ENCODE measurements around the gene AIMP1. TPM values are rescaled to one million over a fixed set of nuclear protein-coding genes. Genes with fewer than 3 reads are reported as not detected.
A peak's percentile ranks its signal among the peaks of the same experiment; 100 is the strongest.
"Not testable (repeated sequence)": the region's sequence is repeated elsewhere in the genome, so short reads cannot be mapped to it uniquely, and the experiment has no call there.

AIMP1 gene
- total RNA-seq, 1 experiment from 2014 or later, result 60.4 TPM

DNA sequence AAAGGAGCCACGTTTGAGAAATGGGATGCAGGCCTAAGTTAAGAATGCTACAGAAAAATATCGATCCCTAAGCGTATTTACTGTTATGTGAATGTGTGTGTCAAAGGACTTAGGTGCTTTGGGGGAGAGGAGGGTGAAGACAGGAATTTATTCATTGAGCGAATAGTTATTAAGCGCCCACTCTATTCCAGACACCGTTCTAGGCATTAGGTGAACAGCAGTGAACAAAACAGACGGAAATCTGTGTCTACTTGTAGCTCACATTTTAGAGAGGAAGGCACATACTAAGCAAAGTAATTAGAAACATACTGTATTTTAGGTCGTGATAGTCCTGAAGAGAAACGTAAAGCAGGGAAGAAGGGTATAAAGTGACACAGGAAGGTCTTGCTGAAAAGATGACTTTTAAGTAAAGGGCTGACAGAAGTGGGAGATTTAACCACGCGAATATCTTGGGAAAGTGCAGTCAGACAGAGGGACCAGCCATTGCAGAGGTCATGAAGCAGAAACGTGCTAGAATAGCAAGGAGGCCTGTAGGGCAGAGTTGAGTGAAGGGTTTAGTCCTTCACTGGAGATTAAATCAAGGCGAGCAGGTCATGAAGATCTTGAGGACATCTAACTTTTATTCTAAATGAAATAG, 541 bp downstream of the AIMP1 start:
- Mint-ChIP-seq H3K36me3 (ENCODE audit: insufficient read depth, unreplicated experiment) (peaks cover 5% of the 10 kb centered on the region), H3K4me3 (ENCODE audit: low read depth, unreplicated experiment) (no peak overlapping the region), H3K4me1 (ENCODE audit: low read depth, unreplicated experiment) (peaks cover 11% of the 10 kb centered on the region), H3K27me3 (ENCODE audit: unreplicated experiment) (no peaks in the 10 kb centered on the region), H3K9me3 (ENCODE audit: low read depth, unreplicated experiment) (no peaks in the 10 kb centered on the region), H3K27ac (ENCODE audit: unreplicated experiment) (no peak overlapping the region)
- CTCF ChIA-PET, result no interaction called here
- intact Hi-C loops (cut with micrococcal nuclease; ENCODE audit: unreplicated experiment), result no loop called here
- TF ChIP-seq CTCF (IDR thresholded peaks at IDR 0.05; ENCODE audit: unreplicated experiment), result no peak
- DNase-seq, result no peak
- TSS peak; percentile 75 for BruUV-seq (replicated peaks)

DNA sequence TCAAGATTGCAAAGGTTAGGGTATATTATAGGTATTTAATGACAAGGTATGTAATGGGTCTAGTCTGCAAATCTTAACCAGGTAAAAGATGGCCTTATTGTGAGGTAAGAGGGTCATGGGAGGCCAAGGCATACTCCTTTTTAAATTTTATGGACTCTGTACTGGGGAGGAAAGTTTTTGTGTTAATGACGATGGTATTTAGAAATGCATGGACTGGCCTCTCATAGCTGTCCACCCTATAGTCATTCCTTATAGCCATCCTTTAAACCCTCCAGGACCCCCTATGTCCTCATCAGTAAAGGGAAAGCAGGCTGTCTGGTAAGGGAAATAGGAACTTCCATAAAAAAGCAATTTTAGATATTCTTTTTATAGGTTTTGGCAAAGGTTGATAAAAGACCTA, 1.5 kb downstream of the AIMP1 start:
- peaks cover 5% of the 10 kb centered on the region for H3K36me3 Mint-ChIP-seq (ENCODE audit: insufficient read depth, unreplicated experiment)
- DNase-seq, result no peak
- no peak for TF ChIP-seq CTCF (IDR thresholded peaks at IDR 0.05; ENCODE audit: unreplicated experiment)
- CTCF ChIA-PET, result no interaction called here
- H3K4me1 Mint-ChIP-seq (ENCODE audit: low read depth, unreplicated experiment), result peaks cover 10% of the 10 kb centered on the region
- no peaks in the 10 kb centered on the region for H3K27me3 Mint-ChIP-seq (ENCODE audit: unreplicated experiment)
- no peaks in the 10 kb centered on the region for H3K9me3 Mint-ChIP-seq (ENCODE audit: low read depth, unreplicated experiment)
- BruUV-seq (replicated peaks), result no TSS peak
- intact Hi-C loops (cut with micrococcal nuclease; ENCODE audit: unreplicated experiment), result no loop called here
- no peak overlapping the region for H3K4me3 Mint-ChIP-seq (ENCODE audit: low read depth, unreplicated experiment)
- no peak overlapping the region for H3K27ac Mint-ChIP-seq (ENCODE audit: unreplicated experiment)

DNA sequence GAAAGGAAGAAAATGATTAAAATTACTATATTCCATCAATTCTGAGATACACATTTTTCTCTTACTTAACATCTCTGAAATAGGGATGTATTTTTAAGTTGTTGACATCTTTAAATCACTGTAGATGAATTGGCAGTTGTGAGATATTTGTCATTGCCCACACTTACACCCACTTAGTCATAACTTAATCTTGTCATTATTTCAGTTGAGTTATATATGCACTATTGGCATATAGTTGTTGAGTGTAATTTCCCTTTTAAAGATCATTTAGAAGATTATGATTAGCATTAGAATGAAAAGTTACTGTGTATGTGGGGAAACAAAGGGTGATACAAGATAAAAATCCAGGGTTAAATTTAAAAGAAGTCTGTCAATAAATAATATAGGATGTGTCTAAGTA, 2.2 kb downstream of the AIMP1 start:
- intact Hi-C loops (cut with micrococcal nuclease; ENCODE audit: unreplicated experiment), result no loop called here
- Mint-ChIP-seq H3K27ac (ENCODE audit: unreplicated experiment) (no peak overlapping the region), H3K27me3 (ENCODE audit: unreplicated experiment) (no peaks in the 10 kb centered on the region), H3K4me1 (ENCODE audit: low read depth, unreplicated experiment) (peaks cover 3% of the 10 kb centered on the region), H3K36me3 (ENCODE audit: insufficient read depth, unreplicated experiment) (peaks cover 5% of the 10 kb centered on the region), H3K9me3 (ENCODE audit: low read depth, unreplicated experiment) (no peaks in the 10 kb centered on the region), H3K4me3 (ENCODE audit: low read depth, unreplicated experiment) (no peak overlapping the region)
- no peak for DNase-seq
- no peak for TF ChIP-seq CTCF (IDR thresholded peaks at IDR 0.05; ENCODE audit: unreplicated experiment)
- no TSS peak for BruUV-seq (replicated peaks)
- CTCF ChIA-PET, result no interaction called here

DNA sequence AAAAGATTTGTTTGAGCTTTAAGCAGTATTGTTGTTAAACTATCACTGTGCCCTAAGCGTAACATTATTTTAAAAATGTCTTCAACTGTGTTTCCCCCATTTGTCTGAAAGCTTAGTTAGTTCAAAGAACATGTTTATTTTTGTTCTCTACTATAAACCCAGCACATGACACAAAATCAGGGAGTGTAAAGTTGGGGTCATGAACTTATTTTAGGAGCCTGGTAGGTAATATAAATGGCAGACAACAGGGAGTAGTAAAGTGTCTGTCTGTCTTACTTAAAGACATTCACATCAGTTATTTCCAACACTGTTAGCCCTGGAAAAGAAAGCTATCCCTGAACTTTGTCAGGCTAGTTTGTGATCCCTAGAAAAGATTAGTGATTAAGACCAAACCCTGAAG, 3.9 kb downstream of the AIMP1 start:
- intact Hi-C loops (cut with micrococcal nuclease; ENCODE audit: unreplicated experiment), result no loop called here
- TF ChIP-seq CTCF (IDR thresholded peaks at IDR 0.05; ENCODE audit: unreplicated experiment), result no peak
- peaks cover 5% of the 10 kb centered on the region for H3K36me3 Mint-ChIP-seq (ENCODE audit: insufficient read depth, unreplicated experiment)
- BruUV-seq (replicated peaks), result no TSS peak
- no peaks in the 10 kb centered on the region for H3K4me1 Mint-ChIP-seq (ENCODE audit: low read depth, unreplicated experiment)
- H3K4me3 Mint-ChIP-seq (ENCODE audit: low read depth, unreplicated experiment), result no peak overlapping the region
- no peaks in the 10 kb centered on the region for H3K27me3 Mint-ChIP-seq (ENCODE audit: unreplicated experiment)
- no peak for DNase-seq
- H3K9me3 Mint-ChIP-seq (ENCODE audit: low read depth, unreplicated experiment), result no peaks in the 10 kb centered on the region
- CTCF ChIA-PET, result no interaction called here
- no peak overlapping the region for H3K27ac Mint-ChIP-seq (ENCODE audit: unreplicated experiment)

DNA sequence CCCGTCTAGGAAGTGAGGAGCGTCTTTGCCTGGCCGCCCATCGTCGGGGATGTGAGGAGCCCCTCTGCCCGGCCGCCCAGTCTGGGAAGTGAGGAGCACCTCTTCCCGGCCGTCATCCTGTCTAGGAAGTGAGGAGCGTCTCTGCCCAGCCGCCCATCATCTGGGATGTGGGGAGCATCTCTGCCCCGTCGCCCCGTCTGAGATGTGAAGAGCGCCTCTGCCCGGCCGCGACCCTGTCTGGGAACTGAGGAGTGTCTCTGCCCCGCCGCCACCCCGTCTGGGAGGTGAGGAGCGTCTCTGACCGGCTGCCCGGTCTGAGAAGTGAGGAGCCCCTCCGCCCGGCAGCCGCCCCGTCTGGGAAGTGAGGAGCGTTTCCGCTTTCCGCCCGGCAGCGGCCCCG, 4.8 kb downstream of the AIMP1 start:
- H3K36me3 Mint-ChIP-seq (ENCODE audit: insufficient read depth, unreplicated experiment); H3K27me3 Mint-ChIP-seq (ENCODE audit: unreplicated experiment); intact Hi-C loops (cut with micrococcal nuclease; ENCODE audit: unreplicated experiment); H3K4me1 Mint-ChIP-seq (ENCODE audit: low read depth, unreplicated experiment); H3K4me3 Mint-ChIP-seq (ENCODE audit: low read depth, unreplicated experiment); BruUV-seq (replicated peaks); CTCF ChIA-PET; H3K9me3 Mint-ChIP-seq (ENCODE audit: low read depth, unreplicated experiment); DNase-seq; H3K27ac Mint-ChIP-seq (ENCODE audit: unreplicated experiment): not testable (repeated sequence)

GRCh38 chr4:106321814-106322213, 5.5 kb downstream of the AIMP1 start:
- DNase-seq; intact Hi-C loops (cut with micrococcal nuclease; ENCODE audit: unreplicated experiment); H3K9me3 Mint-ChIP-seq (ENCODE audit: low read depth, unreplicated experiment); BruUV-seq (replicated peaks); H3K36me3 Mint-ChIP-seq (ENCODE audit: insufficient read depth, unreplicated experiment); CTCF ChIA-PET; H3K4me1 Mint-ChIP-seq (ENCODE audit: low read depth, unreplicated experiment); H3K4me3 Mint-ChIP-seq (ENCODE audit: low read depth, unreplicated experiment); H3K27ac Mint-ChIP-seq (ENCODE audit: unreplicated experiment); H3K27me3 Mint-ChIP-seq (ENCODE audit: unreplicated experiment): not testable (repeated sequence)

Data from Calu3 (cell line).